PC-3 (cell line): ENCODE measurements around the gene EPC1.

Experiments
- CTCF ChIP-seq: fragments of 300-600 bp; sonication (generic); conservative IDR thresholded peaks from 2 replicates; pipeline ENCODE4 v1.5.1; 2017; ENCODE audit warnings: antibody characterized with exemption, low read depth, mild to moderate bottlenecking, low read length
- EZH2 ChIP-seq: fragments of 300-600 bp; sonication (generic); IDR thresholded peaks from one replicate; pipeline ENCODE4 v1.6.1; 2017; ENCODE audit warnings: antibody characterized with exemption, mild to moderate bottlenecking, low read length; ENCODE audit not compliant: unreplicated experiment
- EZH2phosphoT487 ChIP-seq: fragments of 300-600 bp; sonication (generic); IDR thresholded peaks from 2 replicates; pipeline ENCODE4 v1.6.1; 2018; ENCODE audit warnings: mild to moderate bottlenecking, antibody characterized with exemption, low read length, borderline replicate concordance

- TF ChIP-seq CTCF (no peak), EZH2 (no peak), EZH2phosphoT487 (no peak)
Observed at GRCh38 chr10:32373496-32373895, 26.5 kb upstream of the EPC1 start.
